Measurements from ENCODE around the gene PKNOX2. TPM values are rescaled to one million over a fixed set of nuclear protein-coding genes. Genes with fewer than 3 reads are reported as not detected.

PKNOX2 gene
- total RNA-seq, 1 donor from 2014 or later: 21.5 TPM

GRCh38 chr11:125455851-125456250, 291.3 kb downstream of the PKNOX2 start:
- H3K36me3 Mint-ChIP-seq (ENCODE audit: low read depth): peaks cover 10% of the 10 kb centered on the region
- H3K27ac Mint-ChIP-seq (ENCODE audit: unreplicated experiment): no peak overlapping the region
- no peaks in the 10 kb centered on the region for H3K27me3 Mint-ChIP-seq (ENCODE audit: low read depth)
- no peaks in the 10 kb centered on the region for H3K9me3 Mint-ChIP-seq
- TF ChIP-seq, protein P1, sequence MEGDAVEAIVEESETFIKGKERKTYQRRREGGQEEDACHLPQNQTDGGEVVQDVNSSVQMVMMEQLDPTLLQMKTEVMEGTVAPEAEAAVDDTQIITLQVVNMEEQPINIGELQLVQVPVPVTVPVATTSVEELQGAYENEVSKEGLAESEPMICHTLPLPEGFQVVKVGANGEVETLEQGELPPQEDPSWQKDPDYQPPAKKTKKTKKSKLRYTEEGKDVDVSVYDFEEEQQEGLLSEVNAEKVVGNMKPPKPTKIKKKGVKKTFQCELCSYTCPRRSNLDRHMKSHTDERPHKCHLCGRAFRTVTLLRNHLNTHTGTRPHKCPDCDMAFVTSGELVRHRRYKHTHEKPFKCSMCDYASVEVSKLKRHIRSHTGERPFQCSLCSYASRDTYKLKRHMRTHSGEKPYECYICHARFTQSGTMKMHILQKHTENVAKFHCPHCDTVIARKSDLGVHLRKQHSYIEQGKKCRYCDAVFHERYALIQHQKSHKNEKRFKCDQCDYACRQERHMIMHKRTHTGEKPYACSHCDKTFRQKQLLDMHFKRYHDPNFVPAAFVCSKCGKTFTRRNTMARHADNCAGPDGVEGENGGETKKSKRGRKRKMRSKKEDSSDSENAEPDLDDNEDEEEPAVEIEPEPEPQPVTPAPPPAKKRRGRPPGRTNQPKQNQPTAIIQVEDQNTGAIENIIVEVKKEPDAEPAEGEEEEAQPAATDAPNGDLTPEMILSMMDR (conservative IDR thresholded peaks at IDR 0.05): no peak
- H3K4me1 Mint-ChIP-seq: peaks cover 39% of the 10 kb centered on the region
- DNase-seq (ENCODE audit: low read depth, low spot score): no peak
- H3K4me3 Mint-ChIP-seq: no peak overlapping the region

DNA sequence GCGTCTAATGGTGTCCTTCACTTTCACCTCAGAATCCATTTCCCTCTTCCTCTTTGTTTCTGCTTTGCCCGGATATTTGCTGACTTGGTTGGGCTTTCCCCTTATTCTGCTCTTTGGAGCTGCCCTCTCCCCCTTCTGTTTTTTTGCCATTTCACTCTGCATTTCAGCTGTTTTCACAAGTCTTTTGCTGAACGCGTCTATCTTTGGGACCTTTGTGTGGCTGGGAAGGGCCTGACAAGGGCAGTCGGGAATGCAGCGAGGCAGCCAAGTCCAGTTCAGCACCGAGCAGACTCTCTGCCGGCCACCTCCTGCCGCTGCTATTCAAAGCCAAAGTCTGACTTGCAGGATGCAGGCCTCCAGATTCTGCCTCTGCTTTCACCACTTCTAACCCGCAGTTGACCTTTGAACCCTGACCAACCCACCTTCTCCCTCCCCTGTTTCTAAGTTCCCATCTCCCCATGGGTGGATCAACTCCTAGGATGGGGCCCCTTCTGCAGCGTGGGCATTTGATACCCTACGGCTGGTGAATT, 293.3 kb downstream of the PKNOX2 start:
- DNase-seq (ENCODE audit: low read depth, low spot score): peak; percentile 28
- Mint-ChIP-seq H3K9me3 (no peaks in the 10 kb centered on the region), H3K36me3 (ENCODE audit: low read depth) (peaks cover 8% of the 10 kb centered on the region), H3K27ac (ENCODE audit: unreplicated experiment) (peak overlapping the region; percentile 85), H3K4me3 (peak overlapping the region; percentile 49), H3K27me3 (ENCODE audit: low read depth) (no peaks in the 10 kb centered on the region), H3K4me1 (peaks cover 20% of the 10 kb centered on the region)
- TF ChIP-seq, protein P1 (conservative IDR thresholded peaks at IDR 0.05): no peak

- Mint-ChIP-seq H3K4me1 (peaks cover 18% of the 10 kb centered on the region), H3K36me3 (ENCODE audit: low read depth) (peaks cover 8% of the 10 kb centered on the region), H3K27me3 (ENCODE audit: low read depth) (no peaks in the 10 kb centered on the region), H3K27ac (ENCODE audit: unreplicated experiment) (no peak overlapping the region), H3K4me3 (no peak overlapping the region), H3K9me3 (no peaks in the 10 kb centered on the region)
- no peak for DNase-seq (ENCODE audit: low read depth, low spot score)
- TF ChIP-seq, protein P1 (conservative IDR thresholded peaks at IDR 0.05): no peak
Measured at GRCh38 chr11:125460275-125460674, 295.7 kb downstream of the PKNOX2 start.

- Mint-ChIP-seq H3K36me3 (ENCODE audit: low read depth) (no peaks in the 10 kb centered on the region), H3K27me3 (ENCODE audit: low read depth) (no peaks in the 10 kb centered on the region), H3K4me1 (peaks cover 8% of the 10 kb centered on the region), H3K4me3 (no peak overlapping the region), H3K27ac (ENCODE audit: unreplicated experiment) (no peak overlapping the region), H3K9me3 (no peaks in the 10 kb centered on the region)
- TF ChIP-seq, protein P1 (conservative IDR thresholded peaks at IDR 0.05): no peak
- no peak for DNase-seq (ENCODE audit: low read depth, low spot score)
Measured at GRCh38 chr11:125463590-125464269, 299.2 kb downstream of the PKNOX2 start.

- TF ChIP-seq, protein P1 (conservative IDR thresholded peaks at IDR 0.05): no peak
- Mint-ChIP-seq H3K4me1 (peaks cover 8% of the 10 kb centered on the region), H3K27me3 (ENCODE audit: low read depth) (no peaks in the 10 kb centered on the region), H3K4me3 (no peak overlapping the region), H3K27ac (ENCODE audit: unreplicated experiment) (no peak overlapping the region), H3K9me3 (no peaks in the 10 kb centered on the region), H3K36me3 (ENCODE audit: low read depth) (no peaks in the 10 kb centered on the region)
- no peak for DNase-seq (ENCODE audit: low read depth, low spot score)
Measured at GRCh38 chr11:125464270-125464662, 299.7 kb downstream of the PKNOX2 start.
